SK-N-MC (cell line): ENCODE results near the gene RBP2.

Experiments
- EZH2 ChIP-seq: fragments of 200-600 bp; sonication (generic); IDR thresholded peaks from one replicate; pipeline ENCODE4 v1.6.1; 2017; ENCODE audit warnings: antibody characterized with exemption
- FOXP2 ChIP-seq: optimal IDR thresholded peaks from 2 replicates; pipeline ENCODE3; 2011; ENCODE audit warnings: mild to moderate bottlenecking, moderate library complexity; ENCODE audit not compliant: insufficient read depth; ENCODE audit errors: extremely low read length, control extremely low read depth
- POLR2AphosphoS5 ChIP-seq: IDR thresholded peaks from 2 replicates; pipeline ENCODE4 v1.6.1; 2012; ENCODE audit warnings: mild to moderate bottlenecking, low read depth, low read length, borderline replicate concordance

DNA sequence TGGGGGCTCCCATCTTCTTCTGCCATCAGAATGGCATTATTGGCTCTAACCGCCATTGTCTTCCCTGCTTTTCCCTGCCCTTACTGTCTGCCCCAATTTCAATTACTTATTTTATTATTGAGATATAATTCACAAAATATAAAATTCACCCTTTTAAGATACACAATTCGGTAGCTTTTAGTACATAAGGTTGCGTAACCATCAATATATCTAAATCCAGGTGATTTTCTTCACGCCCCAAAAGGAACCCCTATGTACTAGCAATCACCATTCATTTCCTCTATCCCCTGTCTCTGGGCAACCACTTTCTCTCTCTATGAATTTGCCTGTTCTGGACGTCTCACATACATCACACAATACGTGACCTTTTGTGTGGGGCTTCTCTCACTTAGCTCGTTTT lies 18.0 kb downstream of the RBP2 start:
- TF ChIP-seq POLR2AphosphoS5 (no peak), EZH2 (no peak), FOXP2 (no peak)
